Measurements from ENCODE around the gene KAT7.

KAT7 gene

DNA sequence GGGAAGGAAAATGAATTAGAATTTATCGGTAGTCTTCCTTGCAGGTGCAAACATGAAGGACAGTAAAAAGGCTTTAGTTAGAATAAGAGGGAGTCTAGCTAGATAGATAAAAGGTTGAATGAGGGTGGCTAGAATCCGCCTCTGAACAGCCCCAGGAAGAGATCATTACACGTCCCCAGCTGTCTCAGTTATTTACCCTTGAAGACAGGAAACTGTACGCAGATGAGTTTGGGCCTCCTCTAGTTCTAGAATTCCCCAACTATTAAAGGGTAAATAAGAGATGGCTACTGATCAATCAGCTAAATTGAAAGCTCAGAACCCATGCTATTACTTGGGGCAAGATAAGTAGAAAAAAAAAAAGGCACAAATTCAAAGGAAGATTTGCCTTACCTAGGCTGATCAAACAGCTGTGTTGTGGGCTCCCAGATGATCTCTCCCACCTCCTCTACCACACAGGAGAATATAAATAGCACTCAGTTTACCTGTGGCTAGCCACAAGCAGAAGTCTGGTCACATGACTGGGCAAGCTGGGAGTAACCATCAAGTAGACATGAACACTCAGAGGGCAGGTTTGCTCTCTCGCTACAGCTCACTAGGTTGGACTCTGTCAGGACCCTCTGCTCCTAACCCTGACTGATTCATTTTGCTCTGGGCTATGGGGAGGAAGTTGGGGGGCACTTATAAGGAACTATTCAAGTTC, 41.5 kb upstream of the KAT7 start:
- TF ChIP-seq, protein P1, sequence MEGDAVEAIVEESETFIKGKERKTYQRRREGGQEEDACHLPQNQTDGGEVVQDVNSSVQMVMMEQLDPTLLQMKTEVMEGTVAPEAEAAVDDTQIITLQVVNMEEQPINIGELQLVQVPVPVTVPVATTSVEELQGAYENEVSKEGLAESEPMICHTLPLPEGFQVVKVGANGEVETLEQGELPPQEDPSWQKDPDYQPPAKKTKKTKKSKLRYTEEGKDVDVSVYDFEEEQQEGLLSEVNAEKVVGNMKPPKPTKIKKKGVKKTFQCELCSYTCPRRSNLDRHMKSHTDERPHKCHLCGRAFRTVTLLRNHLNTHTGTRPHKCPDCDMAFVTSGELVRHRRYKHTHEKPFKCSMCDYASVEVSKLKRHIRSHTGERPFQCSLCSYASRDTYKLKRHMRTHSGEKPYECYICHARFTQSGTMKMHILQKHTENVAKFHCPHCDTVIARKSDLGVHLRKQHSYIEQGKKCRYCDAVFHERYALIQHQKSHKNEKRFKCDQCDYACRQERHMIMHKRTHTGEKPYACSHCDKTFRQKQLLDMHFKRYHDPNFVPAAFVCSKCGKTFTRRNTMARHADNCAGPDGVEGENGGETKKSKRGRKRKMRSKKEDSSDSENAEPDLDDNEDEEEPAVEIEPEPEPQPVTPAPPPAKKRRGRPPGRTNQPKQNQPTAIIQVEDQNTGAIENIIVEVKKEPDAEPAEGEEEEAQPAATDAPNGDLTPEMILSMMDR (IDR thresholded peaks at IDR 0.05): no peak

DNA sequence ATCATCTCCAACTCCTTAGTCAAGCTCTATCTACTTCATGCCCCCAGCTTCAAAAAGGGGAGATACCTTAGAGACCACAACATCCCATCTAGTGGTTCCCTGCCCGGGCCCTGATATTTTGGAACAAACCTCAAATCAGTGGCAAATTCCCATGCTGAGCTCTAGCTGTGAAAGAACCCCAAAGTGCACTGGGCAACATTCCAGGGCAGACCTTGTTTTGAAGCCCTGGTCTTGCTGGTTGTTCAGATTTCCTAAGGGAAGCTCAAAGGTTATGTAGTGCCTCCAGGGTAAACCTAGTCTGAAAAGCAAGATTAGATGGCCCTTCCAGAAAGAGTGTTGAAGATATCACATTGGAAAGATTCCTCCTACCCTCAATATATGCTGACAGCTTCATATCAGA, 40.8 kb upstream of the KAT7 start:
- TF ChIP-seq, protein P1 (IDR thresholded peaks at IDR 0.05): no peak

DNA sequence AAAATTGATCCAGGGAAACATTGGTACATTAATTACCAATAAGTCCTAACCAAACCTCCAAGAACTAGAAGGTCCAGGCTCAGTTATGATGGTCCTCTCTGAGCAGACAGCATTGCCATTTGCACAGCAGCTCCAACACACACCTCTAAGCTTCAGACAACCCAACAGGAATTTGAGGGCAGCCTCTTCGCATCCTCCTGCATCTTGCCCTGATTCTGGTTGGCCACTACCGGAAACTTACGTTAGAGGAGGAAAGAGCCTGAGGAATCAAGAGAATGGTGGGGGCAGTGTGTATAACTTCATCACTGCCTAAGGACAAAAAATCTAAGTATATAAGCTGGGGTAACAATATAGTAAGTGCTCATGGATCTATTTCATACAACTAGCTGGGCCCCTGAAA, 40.3 kb upstream of the KAT7 start:
- TF ChIP-seq, protein P1 (IDR thresholded peaks at IDR 0.05): no peak

DNA sequence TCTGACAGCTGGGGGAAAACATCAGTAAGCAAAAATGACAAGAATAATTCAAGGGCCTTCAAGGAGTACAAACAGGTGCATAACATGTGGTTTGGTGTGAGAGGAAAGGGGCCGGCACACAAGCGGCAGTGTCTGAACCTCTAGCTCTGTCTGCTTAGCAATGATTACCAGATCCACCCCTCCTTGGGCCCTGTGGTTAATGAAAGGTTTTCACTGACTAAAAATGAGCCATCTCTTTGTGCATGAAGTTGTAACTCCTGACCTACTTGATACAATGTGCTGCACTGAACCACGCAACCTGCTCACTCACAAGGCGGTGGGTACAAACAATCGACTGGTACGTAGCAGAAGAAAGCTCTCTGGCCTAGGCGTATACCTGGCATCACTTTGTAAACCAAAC, 39.7 kb upstream of the KAT7 start:
- TF ChIP-seq, protein P1 (IDR thresholded peaks at IDR 0.05): no peak

DNA sequence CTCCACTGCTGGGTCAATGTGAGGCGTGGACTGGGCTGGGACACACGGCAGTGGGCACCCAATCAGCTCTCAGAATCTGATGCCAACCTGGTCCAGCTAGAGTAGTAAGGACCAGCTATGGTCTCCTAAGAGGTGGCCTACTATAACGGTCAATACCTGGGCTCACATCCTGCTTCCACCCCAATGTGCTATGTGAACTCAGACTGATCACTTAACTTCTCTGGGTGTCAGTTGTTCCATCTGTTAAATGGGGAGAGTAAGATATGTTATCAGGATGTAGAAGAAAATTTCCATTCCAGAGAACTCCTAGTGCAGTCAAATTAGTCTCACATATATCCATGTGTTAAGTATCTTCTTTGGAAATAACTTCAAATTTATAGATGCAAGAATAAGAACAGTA, 38.8 kb upstream of the KAT7 start:
- TF ChIP-seq, protein P1 (IDR thresholded peaks at IDR 0.05): no peak

DNA sequence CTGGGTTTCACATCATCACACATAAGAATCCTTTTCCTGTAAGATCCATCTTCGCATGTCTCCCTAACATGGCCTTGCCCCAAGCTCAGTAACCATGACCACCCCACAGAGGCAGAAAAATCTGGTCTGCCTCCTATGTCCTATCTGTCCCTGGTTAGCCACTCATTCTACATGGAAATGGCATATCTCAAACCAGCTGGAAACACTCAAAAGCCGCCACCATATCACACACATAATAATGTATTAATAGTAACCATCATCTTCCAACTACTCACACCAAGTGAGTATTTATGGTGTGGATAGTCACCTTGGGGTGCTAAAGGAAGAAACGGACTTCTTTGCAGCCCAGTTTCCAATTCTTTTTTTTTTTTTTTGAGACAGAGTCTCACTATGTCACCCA, 36.0 kb upstream of the KAT7 start:
- TF ChIP-seq, protein P1 (IDR thresholded peaks at IDR 0.05): no peak

DNA sequence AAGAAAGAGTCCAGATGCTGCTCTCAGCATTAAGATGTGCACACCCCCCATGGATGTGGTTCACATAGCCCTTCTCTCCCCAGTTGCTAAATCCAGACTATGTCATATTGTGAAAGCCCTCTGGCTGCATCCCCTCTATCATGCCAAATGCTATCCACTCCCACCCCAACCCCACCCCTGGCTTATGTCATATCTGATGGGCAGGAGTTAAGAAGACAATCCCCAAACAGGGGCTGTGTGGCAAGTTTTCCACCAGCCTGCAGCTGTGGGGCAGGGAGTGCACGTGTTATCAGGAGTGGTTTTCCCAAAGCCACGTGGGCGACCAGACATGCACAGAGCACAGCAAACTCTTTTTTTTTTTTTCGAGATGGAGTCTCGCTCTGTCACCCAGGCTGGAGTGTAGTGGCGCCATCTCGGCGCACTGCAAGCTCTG, 34.5 kb upstream of the KAT7 start:
- TF ChIP-seq, protein P1 (IDR thresholded peaks at IDR 0.05): no peak

Measured in LNCAP (cell line).